OCI-LY3 (cell line): ENCODE measurements around the gene DLGAP4.

Source experiments
- H2AFZ ChIP-seq: fragments of 200-600, 300-600 bp; shearing (Covaris generic); 2 replicates; pipeline ENCODE4 v1.6.0; 2014; ENCODE audit warnings: antibody characterized with exemption, low read depth, low read length
- H3K27ac ChIP-seq: fragments of 200-600, 300-600 bp; sonication (generic); 2 replicates; pipeline ENCODE4 v1.5.1; 2014; ENCODE audit warnings: mild to moderate bottlenecking, low read length, moderate library complexity, mixed read lengths
- H3K27me3 ChIP-seq: fragments of 200-600, 300-600 bp; sonication (generic); 2 replicates; pipeline ENCODE4 v1.6.1; 2014; ENCODE audit warnings: low read depth, low read length, mixed read lengths
- H3K36me3 ChIP-seq: fragments of 200-600, 300-600 bp; sonication (generic); replicated peaks from 2 replicates; pipeline ENCODE3; 2014; ENCODE audit warnings: low read depth, low read length, mixed read lengths
- H3K4me1 ChIP-seq: fragments of 300-600, 200-600 bp; sonication (generic); 2 replicates; pipeline ENCODE4 v1.6.1; 2014; ENCODE audit warnings: low read length, mixed read lengths
- H3K4me2 ChIP-seq: fragments of 200-600, 300-600 bp; sonication (generic); 2 replicates; pipeline ENCODE4 v1.6.1; 2014; ENCODE audit warnings: low read length, mixed read lengths
- H3K4me3 ChIP-seq: fragments of 300-600, 200-600 bp; sonication (generic); 2 replicates; pipeline ENCODE4 v1.5.1; 2014; ENCODE audit warnings: antibody characterized with exemption, mild to moderate bottlenecking, low read length, moderate library complexity
- H3K79me2 ChIP-seq: fragments of 300-600, 200-600 bp; shearing (Covaris generic); 2 replicates; pipeline ENCODE4 v1.6.1; 2014; ENCODE audit warnings: mild to moderate bottlenecking, low read length, mixed read lengths
- H3K9ac ChIP-seq: fragments of 300-600, 200-600 bp; shearing (Covaris generic); 2 replicates; pipeline ENCODE4 v1.6.0; 2014; ENCODE audit warnings: mild to moderate bottlenecking, low read length, moderate library complexity
- H3K9me3 ChIP-seq: fragments of 200-600, 300-600 bp; shearing (Covaris generic); 2 replicates; pipeline ENCODE4 v1.6.1; 2014; ENCODE audit warnings: low read length, mixed read lengths; ENCODE audit not compliant: insufficient read depth
- H4K20me1 ChIP-seq: fragments of 200-600, 300-600 bp; sonication (generic); 2 replicates; pipeline ENCODE4 v1.6.1; 2016; ENCODE audit warnings: low read length, mixed read lengths; ENCODE audit not compliant: insufficient read depth
- EZH2phosphoT487 ChIP-seq: fragments of 200-600 bp; shearing (Covaris generic); IDR thresholded peaks from 2 replicates; pipeline ENCODE4 v1.6.1; 2018; ENCODE audit warnings: antibody characterized with exemption, mixed run types, low read depth
- TF ChIP-seq, protein P1 (sequence below): fragments of 200-600, 300-600 bp; sonication (generic); IDR thresholded peaks from 2 replicates; pipeline ENCODE4 v1.5.1; 2014; ENCODE audit warnings: antibody characterized with exemption, low read length, low read depth

The DLGAP4 gene

GRCh38 chr20:36538026-36538722 is 232.0 kb downstream of the DLGAP4 start:
- H3K9ac ChIP-seq, result no peak overlapping the region
- peaks cover 16% of the 10 kb centered on the region for H3K4me1 ChIP-seq
- H3K4me3 ChIP-seq, result no peak overlapping the region
- peaks cover 3% of the 10 kb centered on the region; the same call in 1 of the 2 replicates for H3K79me2 ChIP-seq
- no peaks in the 10 kb centered on the region for H4K20me1 ChIP-seq
- no peak for TF ChIP-seq EZH2phosphoT487
- TF ChIP-seq, protein P1, sequence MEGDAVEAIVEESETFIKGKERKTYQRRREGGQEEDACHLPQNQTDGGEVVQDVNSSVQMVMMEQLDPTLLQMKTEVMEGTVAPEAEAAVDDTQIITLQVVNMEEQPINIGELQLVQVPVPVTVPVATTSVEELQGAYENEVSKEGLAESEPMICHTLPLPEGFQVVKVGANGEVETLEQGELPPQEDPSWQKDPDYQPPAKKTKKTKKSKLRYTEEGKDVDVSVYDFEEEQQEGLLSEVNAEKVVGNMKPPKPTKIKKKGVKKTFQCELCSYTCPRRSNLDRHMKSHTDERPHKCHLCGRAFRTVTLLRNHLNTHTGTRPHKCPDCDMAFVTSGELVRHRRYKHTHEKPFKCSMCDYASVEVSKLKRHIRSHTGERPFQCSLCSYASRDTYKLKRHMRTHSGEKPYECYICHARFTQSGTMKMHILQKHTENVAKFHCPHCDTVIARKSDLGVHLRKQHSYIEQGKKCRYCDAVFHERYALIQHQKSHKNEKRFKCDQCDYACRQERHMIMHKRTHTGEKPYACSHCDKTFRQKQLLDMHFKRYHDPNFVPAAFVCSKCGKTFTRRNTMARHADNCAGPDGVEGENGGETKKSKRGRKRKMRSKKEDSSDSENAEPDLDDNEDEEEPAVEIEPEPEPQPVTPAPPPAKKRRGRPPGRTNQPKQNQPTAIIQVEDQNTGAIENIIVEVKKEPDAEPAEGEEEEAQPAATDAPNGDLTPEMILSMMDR, result no peak
- H3K27ac ChIP-seq, result no peak overlapping the region
- no peaks in the 10 kb centered on the region for H3K9me3 ChIP-seq
- no peak overlapping the region for H2AFZ ChIP-seq
- H3K4me2 ChIP-seq, result no peak overlapping the region
- no peaks in the 10 kb centered on the region for H3K27me3 ChIP-seq
- no peaks in the 10 kb centered on the region for H3K36me3 ChIP-seq

DNA sequence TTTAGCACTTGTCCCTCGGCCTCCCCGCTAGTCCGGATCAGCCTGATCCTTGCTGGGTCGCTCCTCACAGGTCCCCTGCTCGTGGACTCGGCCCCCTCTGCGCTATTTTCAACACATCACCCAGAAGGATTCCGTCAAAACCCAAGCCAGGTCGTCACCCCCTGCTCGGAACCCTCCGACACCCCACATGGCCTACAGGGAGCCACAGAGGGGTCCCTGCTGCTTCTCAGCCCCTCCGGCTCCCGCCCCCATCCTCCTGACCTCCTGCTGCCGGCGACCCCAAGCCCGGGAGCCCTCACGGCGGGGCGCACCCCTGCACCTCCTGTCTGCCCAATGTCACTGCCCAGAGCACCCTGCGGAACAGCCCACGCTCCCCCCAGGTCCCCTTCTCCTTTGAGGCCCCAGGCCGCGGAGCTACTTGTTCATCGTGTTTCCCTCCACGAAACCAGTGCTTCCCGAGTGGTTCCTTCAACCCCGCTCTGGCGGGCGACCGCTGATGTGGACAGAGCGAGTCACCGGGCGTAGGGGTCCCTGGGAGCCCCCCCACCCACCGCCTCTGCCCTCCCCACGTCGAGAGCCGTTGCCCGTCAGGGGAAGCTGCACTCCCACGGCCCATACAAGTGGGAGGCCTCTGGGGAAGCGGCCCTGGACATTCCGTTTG is 234.5 kb downstream of the DLGAP4 start:
- Histone ChIP-seq H3K27me3 (no peaks in the 10 kb centered on the region), H4K20me1 (no peaks in the 10 kb centered on the region), H3K79me2 (peaks cover 3% of the 10 kb centered on the region; the same call in 1 of the 2 replicates), H3K36me3 (no peaks in the 10 kb centered on the region), H3K9ac (peak overlapping the region; percentile 83), H3K4me3 (peak overlapping the region; percentile 86), H3K4me2 (peak overlapping the region; percentile 91), H3K27ac (no peak overlapping the region), H3K4me1 (peaks cover 16% of the 10 kb centered on the region), H3K9me3 (no peaks in the 10 kb centered on the region), H2AFZ (peak overlapping the region; percentile 68; the same call in 1 of the 2 replicates)
- TF ChIP-seq, protein P1, result no peak
- no peak for TF ChIP-seq EZH2phosphoT487

GRCh38 chr20:36541227-36541767 is 235.2 kb downstream of the DLGAP4 start, which contains the start of gene MYL9:
Gene MYL9, plus strand, starts transcription at chr20:36541519. Its CDS starts 3,366 bp downstream, at chr20:36544885.
- Histone ChIP-seq H3K4me3 (peak within 1 kb of the TSS; percentile 86), H3K9ac (peak within 1 kb of the TSS; percentile 83), H3K79me2 (peaks cover 3% of the 10 kb centered on the region; the same call in 1 of the 2 replicates), H3K36me3 (no peaks in the 10 kb centered on the region), H3K27me3 (no peaks in the 10 kb centered on the region), H4K20me1 (no peaks in the 10 kb centered on the region), H3K4me2 (peak within 1 kb of the TSS; percentile 91), H3K27ac (no peak within 1 kb of the TSS), H2AFZ (peak within 1 kb of the TSS; percentile 68), H3K9me3 (no peaks in the 10 kb centered on the region), H3K4me1 (peaks cover 17% of the 10 kb centered on the region)
- TF ChIP-seq EZH2phosphoT487, result no peak
- TF ChIP-seq, protein P1, result no peak; the same call in 1 of the 2 replicates
